Esophagus squamous epithelium (tissue), 4 donors: ENCODE measurements around the gene FFAR1.

ENCODE experiments used
- POLR2A ChIP-seq, 4 donors: fragments of 450-650 bp; IDR thresholded peaks; one replicate each; pipeline ENCODE4 v1.6.1; 2017; ENCODE audit warnings: antibody characterized with exemption in 4 of 4, mild to moderate bottlenecking in 4 of 4, moderate library complexity in 3 of 4
- TF ChIP-seq, protein P1 (sequence below), 6 experiments: fragments of 450-650 bp in 4 of 6; fragments of 200-600 bp in 2 of 6; sonication (generic) in 2 of 6; IDR thresholded peaks; one replicate each; pipeline ENCODE4 v1.5.1; 2016 to 2019; ENCODE audit warnings: antibody characterized with exemption in 6 of 6, mild to moderate bottlenecking in 4 of 6, moderate library complexity in 4 of 6

DNA sequence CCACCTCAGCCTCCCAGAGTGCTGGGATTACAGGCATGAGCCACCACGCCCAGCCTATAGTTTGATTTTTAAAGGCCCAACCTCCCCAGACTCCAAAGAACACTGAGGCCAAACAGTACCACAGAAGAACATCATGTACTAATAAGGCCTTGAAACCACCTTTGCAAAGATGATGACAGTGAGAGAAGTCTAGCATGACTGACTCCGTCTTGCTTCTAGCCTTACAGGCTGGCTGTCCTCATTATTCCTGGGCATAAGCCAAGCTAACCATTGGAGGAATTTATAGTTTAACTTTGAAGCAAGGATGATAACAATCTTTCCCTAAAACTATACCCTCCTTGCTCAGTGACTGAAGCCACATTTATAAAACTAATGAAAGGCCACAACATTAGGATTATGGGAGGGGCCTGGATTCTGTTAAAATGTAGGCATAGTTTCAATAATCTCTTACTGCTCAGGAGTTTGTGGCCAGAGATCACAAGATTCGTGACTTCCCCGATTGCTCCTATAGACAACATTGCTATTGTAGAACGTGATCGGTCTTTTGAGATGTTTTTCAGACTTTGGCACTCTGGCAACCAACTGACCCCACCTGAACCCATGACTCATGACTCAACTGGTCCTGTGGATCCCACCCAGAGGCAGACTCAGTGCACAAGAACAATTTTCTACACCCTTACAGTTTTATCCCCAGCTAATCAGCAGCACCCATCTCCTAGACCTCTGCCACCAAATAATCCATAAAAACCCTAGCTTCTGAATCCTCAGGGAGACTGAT lies 40.8 kb downstream of the FFAR1 start:
- TF ChIP-seq, protein P1, sequence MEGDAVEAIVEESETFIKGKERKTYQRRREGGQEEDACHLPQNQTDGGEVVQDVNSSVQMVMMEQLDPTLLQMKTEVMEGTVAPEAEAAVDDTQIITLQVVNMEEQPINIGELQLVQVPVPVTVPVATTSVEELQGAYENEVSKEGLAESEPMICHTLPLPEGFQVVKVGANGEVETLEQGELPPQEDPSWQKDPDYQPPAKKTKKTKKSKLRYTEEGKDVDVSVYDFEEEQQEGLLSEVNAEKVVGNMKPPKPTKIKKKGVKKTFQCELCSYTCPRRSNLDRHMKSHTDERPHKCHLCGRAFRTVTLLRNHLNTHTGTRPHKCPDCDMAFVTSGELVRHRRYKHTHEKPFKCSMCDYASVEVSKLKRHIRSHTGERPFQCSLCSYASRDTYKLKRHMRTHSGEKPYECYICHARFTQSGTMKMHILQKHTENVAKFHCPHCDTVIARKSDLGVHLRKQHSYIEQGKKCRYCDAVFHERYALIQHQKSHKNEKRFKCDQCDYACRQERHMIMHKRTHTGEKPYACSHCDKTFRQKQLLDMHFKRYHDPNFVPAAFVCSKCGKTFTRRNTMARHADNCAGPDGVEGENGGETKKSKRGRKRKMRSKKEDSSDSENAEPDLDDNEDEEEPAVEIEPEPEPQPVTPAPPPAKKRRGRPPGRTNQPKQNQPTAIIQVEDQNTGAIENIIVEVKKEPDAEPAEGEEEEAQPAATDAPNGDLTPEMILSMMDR (IDR thresholded peaks at IDR 0.05) = no peak
- TF ChIP-seq POLR2A (IDR thresholded peaks at IDR 0.05) = no peak
